ENCODE data around the gene MAK.

GRCh38 chr6:10801224-10801848, 37.0 kb downstream of the MAK start:
- TF ChIP-seq CTCF (conservative IDR thresholded peaks at IDR 0.05; ENCODE audit: low read length) (peak; percentile 100), EZH2phosphoT487 (IDR thresholded peaks at IDR 0.05; ENCODE audit: borderline replicate concordance, low read depth, low read length) (no peak)

Data from OCI-LY7 (cell line).